ENCODE results near the gene GRIN1.

GRIN1 gene

GRCh38 chr9:137165250-137165836, 26.4 kb downstream of the GRIN1 start:
- DNase-seq (ENCODE audit: extremely low spot score): no peak
- ChIA-PET CTCF (no interaction called here), POLR2A (no interaction called here)
- TF ChIP-seq FOXM1 (IDR thresholded peaks at IDR 0.05; ENCODE audit: borderline replicate concordance) (no peak), BHLHE40 (IDR thresholded peaks at IDR 0.05; ENCODE audit: borderline replicate concordance) (no peak), LEF1 (IDR thresholded peaks at IDR 0.05; ENCODE audit: borderline replicate concordance) (no peak), ARNT (IDR thresholded peaks at IDR 0.05) (no peak), SUZ12 (IDR thresholded peaks at IDR 0.05) (no peak), ZNF384 (IDR thresholded peaks at IDR 0.05) (no peak)

DNA sequence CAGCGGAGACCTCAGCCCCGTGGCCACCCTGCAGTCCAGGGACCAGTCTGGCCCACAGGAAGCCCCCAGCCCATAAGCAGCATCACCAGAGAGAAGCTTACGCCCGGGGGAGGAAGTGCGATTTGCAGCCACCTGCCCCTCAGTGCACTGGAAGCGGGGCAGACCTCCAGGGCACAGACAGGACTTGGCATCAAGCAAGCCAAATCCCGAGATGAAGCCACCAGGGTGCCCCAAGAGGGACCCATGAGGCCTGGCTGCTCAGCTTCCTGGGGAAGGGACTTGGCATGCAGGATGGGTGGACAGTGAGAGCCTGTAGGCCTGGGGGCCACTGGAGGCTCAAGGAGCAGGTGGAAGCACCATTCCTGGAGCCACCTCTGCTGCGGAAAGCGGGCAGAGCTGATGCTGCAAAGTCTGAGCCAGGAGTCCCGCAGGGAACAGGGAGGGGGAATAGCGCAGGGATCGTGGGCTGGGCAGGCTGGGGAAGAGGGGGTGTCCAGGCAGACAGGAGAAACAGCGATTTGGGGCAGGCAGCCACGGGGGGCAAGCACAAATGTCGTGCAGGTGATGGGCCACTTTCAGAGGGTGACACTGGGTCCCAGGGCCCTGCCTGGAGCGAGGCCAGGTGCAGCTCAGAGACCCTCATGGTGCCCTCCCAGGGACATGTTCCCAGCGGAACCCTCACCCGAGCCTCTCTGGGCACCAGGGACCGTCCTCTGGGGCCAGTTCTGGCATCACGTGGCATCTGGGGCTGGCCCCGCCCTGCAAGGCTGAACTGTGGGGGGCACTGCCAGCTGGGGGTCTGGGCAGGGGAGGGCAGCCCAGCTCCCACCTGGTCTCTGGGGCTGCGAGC, 27.7 kb downstream of the GRIN1 start:
- DNase-seq (ENCODE audit: extremely low spot score): no peak
- no peak for TF ChIP-seq PKNOX1 (IDR thresholded peaks at IDR 0.05)
- no peak for TF ChIP-seq HDGF (IDR thresholded peaks at IDR 0.05; ENCODE audit: borderline replicate concordance)
- no peak for TF ChIP-seq BHLHE40 (IDR thresholded peaks at IDR 0.05; ENCODE audit: borderline replicate concordance)
- TF ChIP-seq LEF1 (IDR thresholded peaks at IDR 0.05; ENCODE audit: borderline replicate concordance): no peak
- TF ChIP-seq ZNF384 (IDR thresholded peaks at IDR 0.05): no peak
- no peak for TF ChIP-seq CTBP1 (IDR thresholded peaks at IDR 0.05; ENCODE audit: borderline replicate concordance)
- TF ChIP-seq SUZ12 (IDR thresholded peaks at IDR 0.05): no peak
- no peak for TF ChIP-seq ELF4 (IDR thresholded peaks at IDR 0.05)
- TF ChIP-seq FOXK2 (IDR thresholded peaks at IDR 0.05): no peak
- no peak for TF ChIP-seq NFRKB (IDR thresholded peaks at IDR 0.05)
- no peak for TF ChIP-seq ARNT (IDR thresholded peaks at IDR 0.05)
- no peak for TF ChIP-seq FOXA1 (IDR thresholded peaks at IDR 0.05)
- no peak for TF ChIP-seq L3MBTL2 (conservative IDR thresholded peaks at IDR 0.05)
- TF ChIP-seq FOXM1 (IDR thresholded peaks at IDR 0.05; ENCODE audit: borderline replicate concordance): no peak
- TF ChIP-seq TARDBP (IDR thresholded peaks at IDR 0.05): no peak
- no peak for TF ChIP-seq SP1 (IDR thresholded peaks at IDR 0.05)
- CTCF ChIA-PET: interaction anchor here (1.1 to 2.2 kb wide), 2 partner anchors 9 to 17 kb away, joined by 3 to 5 read pairs; no protein-coding TSS in a partner anchor
- POLR2A ChIA-PET: interaction anchor here (1.6 kb wide), 1 partner anchor 37 kb away, joined by 6 read pairs; no protein-coding TSS in a partner anchor

DNA sequence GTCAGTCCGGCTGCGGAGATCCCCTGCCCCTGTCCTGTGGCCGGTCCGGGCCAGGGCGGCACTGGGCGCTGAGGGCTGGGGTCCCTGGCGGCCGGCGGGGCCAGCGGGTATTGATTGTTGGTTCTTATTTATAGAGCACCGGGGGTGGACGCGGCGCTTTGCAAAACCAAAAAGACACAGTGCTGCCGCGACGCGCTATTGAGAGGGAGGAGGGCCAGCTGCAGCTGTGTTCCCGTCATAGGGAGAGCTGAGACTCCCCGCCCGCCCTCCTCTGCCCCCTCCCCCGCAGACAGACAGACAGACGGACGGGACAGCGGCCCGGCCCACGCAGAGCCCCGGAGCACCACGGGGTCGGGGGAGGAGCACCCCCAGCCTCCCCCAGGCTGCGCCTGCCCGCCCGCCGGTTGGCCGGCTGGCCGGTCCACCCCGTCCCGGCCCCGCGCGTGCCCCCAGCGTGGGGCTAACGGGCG, 28.4 kb downstream of the GRIN1 start:
- TF ChIP-seq HDGF (IDR thresholded peaks at IDR 0.05; ENCODE audit: borderline replicate concordance) (no peak), PKNOX1 (IDR thresholded peaks at IDR 0.05) (no peak), NFRKB (IDR thresholded peaks at IDR 0.05) (no peak), CTBP1 (IDR thresholded peaks at IDR 0.05; ENCODE audit: borderline replicate concordance) (no peak), ZNF384 (IDR thresholded peaks at IDR 0.05) (no peak), ARNT (IDR thresholded peaks at IDR 0.05) (no peak), L3MBTL2 (conservative IDR thresholded peaks at IDR 0.05) (no peak), BHLHE40 (IDR thresholded peaks at IDR 0.05; ENCODE audit: borderline replicate concordance) (no peak), LEF1 (IDR thresholded peaks at IDR 0.05; ENCODE audit: borderline replicate concordance) (no peak), FOXK2 (IDR thresholded peaks at IDR 0.05) (no peak), FOXM1 (IDR thresholded peaks at IDR 0.05; ENCODE audit: borderline replicate concordance) (no peak), ELF4 (IDR thresholded peaks at IDR 0.05) (no peak), SUZ12 (IDR thresholded peaks at IDR 0.05) (no peak)
- ChIA-PET POLR2A (interaction anchor here (1.6 kb wide), 1 partner anchor 38 kb away, joined by 6 read pairs; no protein-coding TSS in a partner anchor), CTCF (interaction anchor here (2.2 kb wide), 1 partner anchor 10 kb away, joined by 5 read pairs; no protein-coding TSS in a partner anchor)
- no peak for DNase-seq (ENCODE audit: extremely low spot score)

GRCh38 chr9:137167747-137168572, 29.0 kb downstream of the GRIN1 start:
- no peak for TF ChIP-seq PKNOX1 (IDR thresholded peaks at IDR 0.05)
- no peak for TF ChIP-seq L3MBTL2 (conservative IDR thresholded peaks at IDR 0.05)
- TF ChIP-seq CTBP1 (IDR thresholded peaks at IDR 0.05; ENCODE audit: borderline replicate concordance): no peak
- no peak for TF ChIP-seq NFRKB (IDR thresholded peaks at IDR 0.05)
- ChIA-PET CTCF (interaction anchor here (1.0 to 2.2 kb wide), 2 partner anchors 9 to 11 kb away, joined by 3 to 5 read pairs; no protein-coding TSS in a partner anchor), POLR2A (interaction anchor here (1.6 to 3.2 kb wide), 3 partner anchors 38 to 56 kb away, joined by 5 to 8 read pairs (median 6); no protein-coding TSS in a partner anchor)
- DNase-seq (ENCODE audit: extremely low spot score): no peak

DNA sequence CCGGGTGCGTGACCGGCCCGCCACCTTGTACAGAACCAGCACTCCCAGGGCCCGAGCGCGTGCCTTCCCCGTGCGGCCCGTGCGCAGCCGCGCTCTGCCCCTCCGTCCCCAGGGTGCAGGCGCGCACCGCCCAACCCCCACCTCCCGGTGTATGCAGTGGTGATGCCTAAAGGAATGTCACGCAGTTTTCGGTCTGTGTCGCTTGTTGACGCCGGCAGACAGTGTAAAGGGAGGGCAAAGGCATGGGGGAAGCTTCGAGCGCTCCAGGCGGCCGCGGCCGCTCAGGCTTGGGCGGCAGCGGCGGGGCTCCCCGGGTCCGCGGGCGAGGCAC, 29.6 kb downstream of the GRIN1 start:
- ChIA-PET CTCF (interaction anchor here (1.0 to 2.2 kb wide), 2 partner anchors 8 to 11 kb away, joined by 3 to 5 read pairs; no protein-coding TSS in a partner anchor), POLR2A (interaction anchor here (1.0 to 3.2 kb wide), 3 partner anchors 11 to 55 kb away, joined by 3 to 8 read pairs (median 5); no protein-coding TSS in a partner anchor)
- TF ChIP-seq CTBP1 (IDR thresholded peaks at IDR 0.05; ENCODE audit: borderline replicate concordance) (no peak), FOXM1 (IDR thresholded peaks at IDR 0.05; ENCODE audit: borderline replicate concordance) (no peak), BHLHE40 (IDR thresholded peaks at IDR 0.05; ENCODE audit: borderline replicate concordance) (no peak), L3MBTL2 (conservative IDR thresholded peaks at IDR 0.05) (peak; percentile 61; the same call in 1 of the 2 replicates)
- DNase-seq (ENCODE audit: extremely low spot score): no peak
